GM18498 (cell line): ENCODE data around the gene NLGN3.

Experiments used
- ATAC-seq: cut with Tn5 transposase; IDR thresholded peaks from one replicate; pipeline ENCODE4 v1.9.1; 2021; ENCODE audit warnings: mild to moderate bottlenecking, moderate library complexity; ENCODE audit not compliant: unreplicated experiment

The NLGN3 gene

DNA sequence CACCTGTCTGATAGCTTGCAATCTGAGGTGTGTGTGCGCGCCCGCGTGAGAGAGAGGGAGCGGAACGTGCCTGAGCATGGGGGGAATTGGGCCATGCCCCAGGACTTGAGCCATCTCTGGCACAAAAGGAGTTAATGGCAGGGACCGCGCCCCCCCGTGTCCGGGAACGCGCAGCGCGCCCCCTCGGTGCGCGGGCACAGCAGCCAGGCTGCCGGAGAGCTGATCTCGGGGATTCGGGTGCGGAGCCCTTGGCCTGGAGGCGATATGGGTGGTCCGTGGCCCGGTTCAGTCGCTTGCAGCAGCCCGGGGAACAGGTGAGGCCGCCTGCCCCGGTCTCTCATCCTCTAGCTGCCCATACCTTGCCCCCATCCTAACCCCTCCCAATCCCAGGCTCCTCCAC, at the start of gene NLGN3:
Gene NLGN3, plus strand, starts transcription at position 191 of the 400 bp plus-strand sequence. CDS start 2,909 bp downstream, outside the sequence.
- no peak for ATAC-seq

DNA sequence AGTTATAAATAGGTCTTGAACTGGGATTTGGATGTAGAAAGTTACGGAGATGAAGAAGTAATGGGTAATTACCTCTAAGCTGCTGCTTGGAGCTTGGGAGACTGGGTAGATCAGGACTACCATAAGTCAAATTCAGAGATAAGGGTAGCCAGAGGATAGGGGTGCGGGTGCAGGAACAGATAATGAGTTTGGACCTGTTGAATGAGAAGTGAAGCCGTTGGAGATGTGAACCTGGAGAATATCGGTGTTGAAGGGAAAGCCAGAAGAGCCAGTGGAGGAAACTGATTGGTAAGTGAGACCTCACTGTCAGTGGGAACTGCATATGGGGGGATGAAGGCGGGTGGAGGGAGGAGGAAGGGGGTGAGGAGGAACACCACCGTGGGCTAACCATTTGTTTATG, 49.6 kb upstream of the NLGN3 start:
- ATAC-seq = no peak

DNA sequence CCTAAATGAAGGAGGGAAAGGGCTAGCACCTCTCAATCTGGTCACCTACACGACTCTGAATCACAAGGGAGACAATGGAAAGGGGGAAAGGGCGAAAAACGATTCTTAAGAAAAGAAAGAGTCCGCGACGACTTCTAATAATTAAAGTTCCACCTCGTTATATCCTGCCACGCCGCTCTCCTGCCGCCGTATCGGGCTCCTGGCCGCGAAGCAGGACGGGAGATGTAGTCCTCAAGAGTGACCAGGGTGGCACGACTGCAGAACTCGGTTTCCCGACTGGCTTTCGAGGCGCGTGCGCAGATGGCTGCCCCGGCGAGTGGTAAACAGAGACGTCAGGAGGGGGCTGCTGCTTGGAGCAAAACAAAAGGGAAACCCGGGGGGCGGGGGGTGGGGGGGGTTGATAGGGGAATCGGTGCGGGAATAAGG, 49.1 kb upstream of the NLGN3 start, which contains the start of gene FOXO4:
Gene FOXO4, plus strand, starts transcription at position 297 of the 426 bp plus-strand sequence. CDS start 678 bp downstream, outside the sequence.
- peak; percentile 95 for ATAC-seq

DNA sequence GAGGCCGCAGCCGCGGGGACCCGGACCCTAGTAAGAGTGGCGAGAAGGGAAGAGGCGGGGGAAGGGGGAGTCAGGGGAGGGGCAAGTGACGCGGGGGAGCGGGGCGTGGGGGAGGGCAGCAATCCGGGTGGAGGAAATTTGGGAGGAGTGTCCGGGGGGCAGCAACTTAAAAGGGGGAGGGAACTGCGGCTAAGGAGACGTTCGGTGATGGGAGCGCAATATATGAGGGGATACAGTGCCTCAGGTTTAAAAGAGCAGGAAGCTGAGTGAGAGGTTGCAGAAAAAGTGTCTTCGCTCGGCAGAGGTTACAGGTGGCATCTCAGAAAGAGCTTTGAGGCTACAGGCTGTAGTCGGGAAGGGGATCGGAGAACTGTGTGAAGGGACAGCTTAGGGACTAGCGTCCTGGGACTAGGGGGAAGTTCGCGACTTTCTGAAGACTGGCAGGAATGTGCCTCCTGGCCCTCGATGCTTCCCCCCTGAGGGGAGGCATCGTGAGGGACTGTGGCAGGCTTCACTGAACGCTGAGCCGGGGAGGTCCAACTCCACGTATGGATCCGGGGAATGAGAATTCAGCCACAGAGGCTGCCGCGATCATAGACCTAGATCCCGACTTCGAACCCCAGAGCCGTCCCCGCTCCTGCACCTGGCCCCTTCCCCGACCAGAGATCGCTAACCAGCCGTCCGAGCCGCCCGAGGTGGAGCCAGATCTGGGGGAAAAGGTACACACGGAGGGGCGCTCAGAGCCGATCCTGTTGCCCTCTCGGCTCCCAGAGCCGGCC, 48.5 kb upstream of the NLGN3 start:
- ATAC-seq = peak; percentile 25

DNA sequence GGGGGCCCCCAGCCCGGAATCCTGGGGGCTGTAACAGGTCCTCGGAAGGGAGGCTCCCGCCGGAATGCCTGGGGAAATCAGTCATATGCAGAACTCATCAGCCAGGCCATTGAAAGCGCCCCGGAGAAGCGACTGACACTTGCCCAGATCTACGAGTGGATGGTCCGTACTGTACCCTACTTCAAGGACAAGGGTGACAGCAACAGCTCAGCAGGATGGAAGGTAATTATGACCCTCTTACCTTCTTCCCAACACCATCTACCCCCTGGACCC, 47.9 kb upstream of the NLGN3 start:
- no peak for ATAC-seq

DNA sequence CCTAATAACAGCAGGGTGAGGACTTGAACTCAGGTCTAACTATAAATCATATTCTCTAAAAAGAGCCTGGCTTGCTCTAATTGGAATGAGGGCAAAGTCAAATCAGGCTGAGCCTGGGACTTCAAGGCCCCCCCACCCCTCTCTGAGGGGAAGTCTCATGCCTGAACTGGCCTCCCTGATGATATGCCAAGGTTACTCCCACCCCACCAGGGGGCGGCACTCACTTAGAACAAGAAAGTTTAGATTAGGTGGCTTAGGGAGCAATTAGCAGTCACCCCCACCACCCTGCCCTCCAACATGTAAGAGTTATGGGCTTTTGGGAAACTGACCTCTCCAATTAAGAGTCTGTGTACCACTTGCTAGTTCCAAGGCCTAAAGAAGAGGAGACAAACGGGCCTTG, 46.3 kb upstream of the NLGN3 start:
- peak; percentile 38 for ATAC-seq

DNA sequence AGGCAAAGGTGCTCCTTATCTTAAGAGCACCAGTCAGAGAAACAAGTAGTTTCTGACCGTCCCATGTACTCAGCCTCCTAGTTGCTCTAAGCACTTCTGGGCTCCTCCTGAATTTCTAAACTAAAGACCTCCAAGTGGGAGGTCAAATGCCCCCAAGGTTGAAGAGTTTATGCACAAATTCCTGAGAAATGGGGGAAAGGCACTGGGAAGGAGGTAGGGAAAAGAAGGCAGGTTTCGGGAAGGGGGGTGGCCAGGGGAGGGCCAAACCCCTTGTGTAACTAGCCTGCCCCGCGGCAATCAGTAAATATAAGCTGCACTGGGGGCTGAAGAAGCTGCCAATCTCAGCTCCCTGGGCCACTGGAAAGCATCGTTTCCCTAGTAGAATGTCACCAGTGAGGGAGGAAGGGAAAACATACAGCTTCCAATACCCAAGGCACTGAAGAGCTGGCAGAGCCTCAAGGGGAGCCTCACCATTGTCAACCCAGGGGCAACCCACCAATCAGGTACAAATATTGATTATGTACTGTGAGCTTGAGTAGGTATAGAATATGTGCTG, 45.6 kb upstream of the NLGN3 start:
- no peak for ATAC-seq

DNA sequence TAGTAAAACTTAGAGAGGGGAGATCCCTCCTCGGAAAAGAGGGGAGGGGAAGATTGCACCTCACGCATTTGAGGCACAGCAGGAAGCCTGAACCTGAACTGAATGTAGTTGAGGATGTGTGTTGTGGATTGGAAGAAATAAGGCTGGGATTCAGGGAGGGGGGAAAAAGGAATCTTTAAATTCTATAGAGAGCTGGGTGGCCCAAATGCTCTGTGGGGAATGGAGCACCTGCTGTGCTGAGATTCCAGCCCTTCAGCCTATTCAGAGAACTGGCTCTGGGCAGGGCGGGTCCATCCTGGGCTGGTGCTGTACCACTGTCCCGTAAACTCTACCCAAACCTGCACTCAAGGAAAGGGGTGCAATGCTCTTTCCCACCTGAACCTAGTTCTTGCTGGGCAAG, 44.9 kb upstream of the NLGN3 start:
- ATAC-seq = no peak

DNA sequence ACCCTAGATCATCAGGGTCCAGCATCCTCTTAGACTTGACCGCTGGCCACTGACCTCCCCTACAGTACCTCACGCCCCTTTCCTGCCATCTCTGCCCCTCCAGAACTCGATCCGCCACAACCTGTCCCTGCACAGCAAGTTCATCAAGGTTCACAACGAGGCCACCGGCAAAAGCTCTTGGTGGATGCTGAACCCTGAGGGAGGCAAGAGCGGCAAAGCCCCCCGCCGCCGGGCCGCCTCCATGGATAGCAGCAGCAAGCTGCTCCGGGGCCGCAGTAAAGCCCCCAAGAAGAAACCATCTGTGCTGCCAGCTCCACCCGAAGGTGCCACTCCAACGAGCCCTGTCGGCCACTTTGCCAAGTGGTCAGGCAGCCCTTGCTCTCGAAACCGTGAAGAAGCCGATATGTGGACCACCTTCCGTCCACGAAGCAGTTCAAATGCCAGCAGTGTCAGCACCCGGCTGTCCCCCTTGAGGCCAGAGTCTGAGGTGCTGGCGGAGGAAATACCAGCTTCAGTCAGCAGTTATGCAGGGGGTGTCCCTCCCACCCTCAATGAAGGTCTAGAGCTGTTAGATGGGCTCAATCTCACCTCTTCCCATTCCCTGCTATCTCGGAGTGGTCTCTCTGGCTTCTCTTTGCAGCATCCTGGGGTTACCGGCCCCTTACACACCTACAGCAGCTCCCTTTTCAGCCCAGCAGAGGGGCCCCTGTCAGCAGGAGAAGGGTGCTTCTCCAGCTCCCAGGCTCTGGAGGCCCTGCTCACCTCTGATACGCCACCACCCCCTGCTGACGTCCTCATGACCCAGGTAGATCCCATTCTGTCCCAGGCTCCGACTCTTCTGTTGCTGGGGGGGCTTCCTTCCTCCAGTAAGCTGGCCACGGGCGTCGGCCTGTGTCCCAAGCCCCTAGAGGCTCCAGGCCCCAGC, 43.8 kb upstream of the NLGN3 start:
- ATAC-seq = no peak

DNA sequence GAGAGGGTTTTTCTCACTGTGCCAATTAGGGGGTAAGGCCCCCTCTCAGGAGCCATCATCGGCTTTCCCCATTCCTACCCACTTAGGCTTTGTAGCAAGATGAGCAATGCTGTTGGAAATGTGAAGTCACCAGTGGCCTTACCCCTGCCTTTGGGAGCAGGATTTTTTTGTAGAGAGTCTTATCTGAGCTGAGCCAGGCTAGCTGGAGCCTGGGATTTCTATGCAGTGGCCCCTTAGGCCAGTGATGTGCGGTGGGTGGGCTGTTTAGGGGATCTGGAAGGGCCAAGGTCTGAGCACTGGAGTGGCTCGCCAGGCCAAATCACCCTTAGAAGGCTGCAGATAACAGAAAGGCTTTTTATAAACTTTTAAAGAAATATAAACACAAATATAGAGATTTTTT, 42.3 kb upstream of the NLGN3 start:
- ATAC-seq = no peak

DNA sequence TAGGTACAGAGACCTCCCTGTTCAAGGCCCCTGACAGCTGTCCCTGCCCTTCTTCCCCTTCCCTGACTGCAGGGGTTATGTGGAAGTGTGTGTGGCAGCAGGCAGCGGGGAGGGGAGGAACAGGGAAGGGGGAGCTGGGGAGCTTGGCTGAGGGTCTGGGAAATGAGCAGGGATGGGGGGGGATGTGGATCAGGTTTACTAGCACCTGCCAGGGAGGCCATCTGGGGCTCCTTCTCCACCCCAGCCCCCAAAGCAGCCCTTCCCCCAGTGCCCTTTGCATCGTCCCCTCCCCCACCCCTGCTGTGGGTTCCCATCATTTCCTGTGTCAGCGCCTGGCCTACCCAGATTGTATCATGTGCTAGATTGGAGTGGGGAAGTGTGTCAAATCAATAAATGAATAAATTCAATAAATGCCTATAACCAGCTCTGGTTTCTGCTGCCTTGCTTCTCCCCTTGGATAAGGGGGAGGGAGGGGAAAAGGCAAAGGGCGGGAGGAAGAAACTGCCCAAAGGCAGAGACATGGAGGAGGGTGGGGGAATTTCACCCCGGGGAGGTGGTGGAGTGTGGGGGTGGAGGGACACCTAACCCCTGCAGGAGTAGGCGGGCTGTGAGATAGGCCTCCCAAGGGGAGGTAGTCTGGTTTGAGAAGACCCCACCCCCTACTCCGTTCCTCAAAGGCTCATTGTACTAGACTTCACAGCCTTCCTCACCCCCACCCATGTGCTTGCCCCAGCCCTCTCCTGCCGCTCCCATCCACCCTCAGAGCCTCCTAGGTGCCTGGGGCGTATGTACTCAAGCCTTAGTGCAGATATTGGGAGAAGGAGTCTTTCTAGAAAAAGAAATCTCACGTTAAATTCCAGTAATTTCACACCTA, 41.3 kb upstream of the NLGN3 start:
- ATAC-seq = peak; percentile 51

DNA sequence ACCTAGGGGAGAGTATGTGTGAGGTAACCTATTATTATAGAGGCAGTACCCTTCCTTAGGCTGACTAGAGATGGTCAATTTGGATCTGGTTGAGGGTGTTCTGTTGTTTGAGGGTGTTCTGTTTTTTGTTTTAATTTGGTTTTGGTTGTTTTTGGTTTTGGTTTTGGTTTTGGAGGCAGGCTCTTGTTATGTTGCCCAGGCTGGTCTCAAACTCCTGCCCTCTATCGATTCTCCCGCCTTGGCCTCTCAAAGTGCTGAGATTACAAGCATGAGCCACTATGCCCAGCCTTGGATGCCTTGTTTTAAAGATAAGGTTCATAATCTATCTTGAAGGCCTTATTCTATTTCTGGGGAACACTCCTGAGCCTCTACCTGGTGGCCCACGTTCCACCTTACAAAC, 39.0 kb upstream of the NLGN3 start:
- ATAC-seq = no peak

DNA sequence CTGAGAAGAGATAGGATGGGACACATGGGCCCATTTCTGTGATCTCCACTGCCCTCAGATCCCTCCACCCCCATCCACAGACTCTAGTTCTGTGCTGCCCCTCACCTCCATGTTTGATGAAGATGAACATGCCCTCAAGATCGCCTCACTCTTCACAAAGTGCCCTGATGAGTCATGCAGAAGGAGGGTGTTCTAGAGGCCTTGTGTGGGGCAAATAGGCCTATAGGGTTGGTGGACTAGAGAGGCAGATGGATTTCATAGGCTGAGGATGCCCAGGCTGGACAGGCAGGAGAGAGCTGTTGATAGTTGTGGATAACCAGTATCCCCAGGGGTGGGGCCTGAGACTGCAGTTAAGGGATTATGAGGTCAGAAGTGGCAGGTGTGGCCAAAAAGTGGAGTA, 38.2 kb upstream of the NLGN3 start, which contains the start of gene CXorf65:
Gene CXorf65, minus strand, starts transcription at position 314 of the 400 bp plus-strand sequence. Its CDS starts 184 bp downstream, at position 130.
- no peak for ATAC-seq

DNA sequence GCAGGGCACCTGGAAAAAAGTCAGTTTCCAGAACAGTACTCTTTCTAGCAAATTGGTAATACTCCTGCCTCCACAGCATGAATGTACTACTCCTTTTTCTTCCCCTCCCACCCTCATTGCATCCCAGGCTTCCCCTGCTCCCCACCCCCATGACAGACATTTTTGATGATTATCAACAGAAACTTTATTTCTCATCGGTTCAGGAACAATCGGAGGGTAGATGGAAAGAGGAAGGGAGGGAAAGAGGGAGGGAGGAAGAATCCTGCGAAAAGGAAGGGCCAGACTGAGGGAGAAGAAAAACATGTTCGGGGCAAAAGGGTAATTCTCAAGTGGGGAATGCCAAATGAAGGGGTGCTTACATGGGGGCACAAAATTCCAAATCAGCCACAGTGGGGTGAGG, 37.4 kb upstream of the NLGN3 start:
- ATAC-seq = no peak

DNA sequence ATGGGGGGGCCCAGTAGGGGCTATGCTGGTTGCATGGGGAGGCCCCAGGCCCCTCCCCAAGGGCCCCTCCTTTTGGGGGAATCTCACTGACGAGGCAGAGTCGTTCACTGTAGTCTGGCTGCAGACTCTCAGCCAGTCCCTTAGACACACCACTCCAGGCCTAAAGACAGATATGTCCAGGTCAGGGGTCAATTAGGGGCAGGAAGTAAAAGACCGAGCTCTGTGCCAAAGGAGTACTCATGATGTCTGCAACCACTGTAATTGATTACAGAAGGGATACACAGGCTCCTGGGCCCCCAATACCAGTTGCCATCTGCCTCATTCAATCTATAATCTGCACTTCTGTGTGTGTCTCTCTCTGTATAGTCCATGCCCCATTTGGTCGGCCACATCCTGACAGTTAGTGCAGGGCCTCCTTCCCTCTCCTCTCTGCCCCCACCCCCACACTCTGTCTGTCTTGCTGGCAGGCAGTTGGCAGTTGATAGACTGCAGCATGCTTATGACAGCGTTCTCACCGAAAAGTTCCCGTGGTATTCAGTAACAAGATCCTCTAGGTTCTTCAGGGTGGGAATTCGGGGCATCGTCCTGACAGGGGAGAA, 36.8 kb upstream of the NLGN3 start:
- ATAC-seq = no peak

DNA sequence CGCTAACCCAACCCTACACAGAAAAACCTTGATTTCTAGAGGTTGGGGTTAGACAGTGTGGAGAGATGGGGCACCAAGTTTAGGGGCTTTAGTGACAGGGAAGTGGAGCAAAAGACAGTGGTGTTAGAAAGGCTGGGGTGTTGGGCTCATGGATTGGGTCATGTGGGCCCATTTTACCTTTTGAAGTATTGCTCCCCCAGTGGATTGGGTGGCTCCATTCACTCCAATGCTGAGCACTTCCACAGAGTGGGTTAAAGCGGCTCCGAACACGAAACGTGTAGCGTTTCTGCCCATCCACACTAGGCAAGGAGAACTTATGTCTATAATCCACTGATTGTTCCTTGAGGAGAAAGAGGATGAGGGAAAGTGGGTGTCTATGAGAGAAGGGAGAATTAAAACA, 35.6 kb upstream of the NLGN3 start:
- no peak for ATAC-seq

DNA sequence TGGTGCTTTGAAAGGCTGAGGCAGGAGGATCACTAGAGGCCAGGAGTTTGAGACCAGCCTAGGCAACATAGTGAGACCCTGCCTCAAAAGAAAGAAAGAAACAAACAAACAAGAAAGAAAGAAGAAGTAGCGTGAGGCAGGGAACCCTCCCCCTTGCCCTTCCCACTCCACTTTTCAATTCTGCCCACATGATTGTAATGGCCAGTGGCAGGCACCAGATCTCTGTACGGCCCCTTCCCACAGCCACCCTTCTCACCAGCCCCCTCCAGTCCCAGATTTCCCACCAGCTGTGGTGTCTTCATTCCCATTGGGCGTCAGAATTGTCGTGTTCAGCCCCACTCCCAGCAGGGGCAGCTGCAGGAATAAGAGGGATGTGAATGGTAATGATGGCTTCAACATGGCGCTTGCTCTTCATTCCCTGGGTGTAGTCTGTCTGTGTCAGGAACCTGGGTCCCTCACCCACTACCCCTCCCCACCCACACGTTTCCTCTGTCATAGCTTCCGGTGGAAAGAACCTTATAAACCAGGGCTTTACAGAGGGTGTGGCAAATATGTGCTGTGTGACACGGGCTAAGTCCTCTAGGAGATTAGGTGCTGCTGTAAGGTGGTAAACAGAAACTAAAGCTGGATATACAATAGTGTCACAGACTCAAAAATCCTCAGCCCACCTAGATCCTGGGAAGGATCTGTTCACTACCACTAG, 33.3 kb upstream of the NLGN3 start, which contains the start of gene IL2RG:
Gene IL2RG, minus strand, starts transcription at position 437 of the 703 bp plus-strand sequence. Its CDS starts 38 bp downstream, at position 399.
- ATAC-seq = peak; percentile 96

DNA sequence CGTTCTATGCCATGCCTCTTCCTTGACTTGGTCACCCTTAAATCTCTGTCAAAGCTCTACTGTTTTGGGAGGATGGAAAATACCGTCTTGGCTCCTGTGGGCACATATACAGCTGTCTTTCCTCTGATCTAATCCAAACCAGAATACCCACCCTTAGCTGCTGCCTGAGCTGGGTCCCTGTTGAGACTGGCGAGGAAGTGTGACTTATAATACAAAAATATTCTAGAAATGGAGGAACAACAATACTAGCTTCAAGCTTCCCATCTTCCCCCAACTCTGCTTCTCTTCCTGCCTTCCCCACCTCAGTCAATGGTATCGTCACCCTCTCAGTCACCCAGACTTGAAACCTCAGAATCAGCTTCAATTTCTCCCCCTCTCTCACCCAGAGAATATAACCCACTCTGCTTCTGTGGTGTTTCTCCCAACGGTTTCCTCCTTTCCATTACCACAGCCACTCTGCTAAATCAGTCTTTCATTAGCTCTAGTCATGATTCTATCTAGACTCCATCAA, 32.7 kb upstream of the NLGN3 start:
- ATAC-seq = peak; percentile 24

DNA sequence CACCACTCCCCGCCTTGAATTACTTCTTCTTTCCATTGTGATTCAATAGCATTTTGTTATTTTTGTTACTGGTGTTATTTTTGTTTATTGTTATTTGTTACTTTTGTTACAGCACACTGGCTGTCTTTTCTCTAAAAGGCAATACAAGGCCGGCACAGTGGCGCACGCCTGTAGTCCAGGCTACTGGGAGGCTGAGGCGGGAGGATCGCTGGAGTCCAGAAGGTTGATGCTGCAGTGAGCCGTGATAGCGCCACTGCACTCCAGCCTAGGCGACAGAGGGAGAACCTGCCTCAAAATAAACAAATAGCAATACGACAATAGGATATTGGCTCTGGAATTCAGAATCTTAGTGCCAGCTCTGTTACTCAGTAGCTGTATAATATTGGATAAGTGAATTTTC, 27.3 kb upstream of the NLGN3 start:
- no peak for ATAC-seq
